ENCODE measurements around the gene TBC1D2B. TPM values are rescaled to one million over a fixed set of nuclear protein-coding genes. Genes with fewer than 3 reads are reported as not detected.

The TBC1D2B gene
- total RNA-seq (2014; rRNA removed; shearing (Covaris generic)), result 13.3 and 15.9 TPM in 2 replicates
- polyA plus RNA-seq (2015; cell fraction: cytosol; rRNA removed), result 13.0 and 13.5 TPM in 2 replicates
- 43.3 and 55.2 TPM in 2 replicates for polyA plus RNA-seq (2015; cell fraction: nucleus; rRNA removed)

DNA sequence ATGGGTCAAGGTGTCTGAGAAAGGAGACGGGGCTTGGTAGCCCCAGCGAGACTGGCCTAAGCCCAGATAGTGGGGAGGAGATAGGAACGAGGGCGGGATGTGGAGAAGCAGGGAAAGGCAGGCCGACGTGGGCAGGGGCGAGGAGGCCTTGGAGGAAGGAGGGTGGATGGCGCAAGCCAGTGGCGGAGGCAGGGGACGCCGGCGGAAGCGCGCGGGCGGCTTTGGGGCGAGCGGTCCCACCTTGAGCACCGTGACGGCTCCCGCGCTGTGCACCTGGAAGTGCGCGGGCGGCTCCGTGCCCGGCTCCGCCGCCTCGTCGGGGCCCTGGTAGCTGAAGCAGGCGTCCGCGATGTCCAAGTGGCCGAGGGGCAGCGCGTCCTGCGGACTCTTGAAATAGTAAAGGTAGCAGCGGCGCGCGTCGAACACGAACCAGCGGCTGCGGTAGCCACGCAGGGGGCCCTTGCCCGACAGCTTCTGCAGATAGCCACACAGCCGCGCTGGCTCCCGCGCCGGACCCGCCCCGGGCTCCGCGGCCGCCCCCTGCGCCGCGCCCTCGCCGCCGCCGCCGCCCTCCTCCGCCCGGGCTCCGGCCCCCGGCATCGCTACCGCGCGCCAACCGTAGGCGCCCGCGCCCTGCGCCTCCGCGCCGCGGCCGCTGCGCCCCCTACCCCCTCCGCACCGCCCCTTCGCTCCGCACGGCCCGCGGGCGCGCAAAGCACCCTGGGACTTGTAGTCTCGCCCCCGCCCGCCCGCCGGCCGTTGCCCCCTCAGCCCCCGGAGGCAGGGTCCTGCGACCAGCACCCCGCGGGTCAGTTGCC is at the start of gene TBC1D2B:
TSS of gene TBC1D2B (minus strand) at position 659 of the 818 bp plus-strand sequence. CDS start at position 600, 59 bp downstream.
- peak; percentile 40 for DNase-seq (ENCODE audit: low read depth)

GRCh38 chr15:78125267-78125666 is 47.8 kb upstream of the TBC1D2B start:
- DNase-seq (ENCODE audit: low read depth), result no peak

DNA sequence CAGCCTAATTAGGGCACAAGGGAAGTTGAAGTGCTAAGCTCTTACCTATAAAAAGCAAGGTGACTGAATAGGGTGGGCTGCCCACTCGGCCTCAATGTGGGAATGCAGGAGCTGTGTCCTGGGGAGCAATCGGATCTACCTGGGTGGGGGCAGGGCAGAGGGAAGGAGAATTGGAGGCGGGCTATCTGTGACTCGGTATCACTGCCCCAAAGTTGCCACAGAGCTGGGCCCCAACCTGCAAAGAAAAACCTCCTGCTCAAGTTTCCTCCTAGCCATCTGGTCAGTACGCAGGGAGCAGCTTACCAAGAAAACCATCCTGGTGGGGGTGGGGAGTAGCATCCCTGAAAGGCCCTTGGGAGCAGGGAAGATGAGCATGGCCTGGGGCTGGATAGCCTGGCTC is 43.0 kb upstream of the TBC1D2B start:
- no peak for DNase-seq (ENCODE audit: low read depth)

DNA sequence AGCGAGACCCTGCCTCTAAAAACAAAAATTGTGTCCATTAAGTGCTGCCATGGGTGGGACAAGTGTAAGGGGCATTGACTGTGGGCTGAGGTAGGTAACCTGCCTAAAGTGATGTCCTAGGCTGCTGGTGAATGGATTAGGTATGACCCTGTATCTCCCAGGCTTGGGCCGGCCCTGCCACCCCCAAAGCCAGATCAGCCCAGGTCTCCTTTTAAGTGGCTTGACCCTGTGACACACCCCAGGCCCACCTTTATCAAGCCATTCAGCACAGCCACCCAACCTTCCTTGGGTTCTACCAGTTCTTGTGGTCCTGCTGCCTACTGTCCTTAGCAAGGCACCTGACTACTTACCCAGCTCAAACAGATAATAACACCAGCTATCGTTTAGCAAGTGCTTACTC is 35.0 kb upstream of the TBC1D2B start:
- no peak for DNase-seq (ENCODE audit: low read depth)

GRCh38 chr15:78111788-78112187 is 34.3 kb upstream of the TBC1D2B start:
- DNase-seq (ENCODE audit: low read depth), result no peak

DNA sequence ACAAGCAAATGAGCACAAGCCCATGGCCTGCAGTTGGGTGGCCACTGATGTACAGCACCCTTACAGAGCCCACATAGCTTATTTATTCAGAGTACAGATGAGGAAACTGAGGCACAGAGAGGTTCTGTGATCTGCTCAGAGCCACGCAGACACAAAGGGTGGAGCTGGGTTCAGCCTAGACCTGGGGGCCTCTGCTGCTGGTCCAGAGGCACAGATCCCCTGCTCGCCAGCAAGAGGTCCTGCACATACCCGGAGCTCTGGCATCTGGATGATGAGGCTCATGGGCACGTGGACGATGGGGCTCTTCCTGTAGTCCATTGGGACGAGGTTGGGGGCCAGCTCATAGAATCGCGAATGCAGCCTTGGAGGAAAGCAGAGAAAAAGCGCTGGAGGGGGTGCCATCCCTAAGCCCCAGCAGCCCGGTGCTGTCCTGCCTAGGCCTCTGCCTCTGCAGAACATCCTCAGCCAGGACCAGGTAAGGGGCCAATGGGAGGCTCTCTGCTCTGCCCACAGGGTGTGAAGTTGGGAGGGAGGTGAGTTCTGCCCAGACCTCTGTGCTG is 33.5 kb upstream of the TBC1D2B start:
- no peak for DNase-seq (ENCODE audit: low read depth)

- no peak for DNase-seq (ENCODE audit: low read depth)
Measured at GRCh38 chr15:78110096-78110495, 32.6 kb upstream of the TBC1D2B start.

- no peak for DNase-seq (ENCODE audit: low read depth)
Measured at GRCh38 chr15:78109156-78109555, 31.6 kb upstream of the TBC1D2B start.

DNA sequence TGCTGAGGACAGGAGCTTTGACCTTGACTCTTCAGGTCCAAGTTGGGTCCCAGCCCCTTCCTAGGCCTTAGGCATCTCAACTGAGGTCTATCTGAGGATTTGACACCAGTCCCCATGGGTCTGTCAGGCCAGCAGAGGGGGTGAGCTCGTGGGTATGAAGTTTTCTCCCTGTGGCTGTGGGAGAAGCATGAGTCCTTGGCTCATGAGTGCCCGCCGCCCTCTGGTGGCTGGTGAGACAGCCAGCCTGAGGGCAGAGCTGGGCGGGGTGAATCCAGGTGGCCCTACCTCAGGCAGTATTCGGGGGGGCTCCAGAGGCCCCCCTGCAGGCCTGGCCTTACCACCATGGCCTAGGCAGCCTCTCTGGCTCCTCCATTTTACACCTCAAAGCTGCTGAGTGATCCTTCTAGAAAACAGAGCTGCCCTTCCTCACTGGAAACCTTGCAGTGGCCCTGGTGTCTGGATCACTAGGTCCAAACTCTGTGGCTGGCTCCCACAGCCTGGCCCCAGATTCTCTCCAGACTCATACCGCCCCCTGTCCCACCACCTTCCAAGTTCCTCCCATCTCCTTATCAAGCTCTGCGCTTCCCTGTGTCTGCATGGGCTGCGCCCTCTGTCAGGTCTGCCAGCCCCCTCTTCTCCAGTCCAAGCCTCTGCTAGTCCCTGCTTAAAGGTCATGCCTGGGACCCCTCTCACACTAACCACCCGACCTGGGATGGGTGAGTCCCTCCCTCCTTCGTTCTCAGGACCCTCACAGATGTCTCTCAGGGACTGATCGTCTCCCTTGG is 31.0 kb upstream of the TBC1D2B start:
- DNase-seq (ENCODE audit: low read depth), result peak; percentile 72

- no peak for DNase-seq (ENCODE audit: low read depth)
Measured at GRCh38 chr15:78107471-78107870, 30.0 kb upstream of the TBC1D2B start.

DNA sequence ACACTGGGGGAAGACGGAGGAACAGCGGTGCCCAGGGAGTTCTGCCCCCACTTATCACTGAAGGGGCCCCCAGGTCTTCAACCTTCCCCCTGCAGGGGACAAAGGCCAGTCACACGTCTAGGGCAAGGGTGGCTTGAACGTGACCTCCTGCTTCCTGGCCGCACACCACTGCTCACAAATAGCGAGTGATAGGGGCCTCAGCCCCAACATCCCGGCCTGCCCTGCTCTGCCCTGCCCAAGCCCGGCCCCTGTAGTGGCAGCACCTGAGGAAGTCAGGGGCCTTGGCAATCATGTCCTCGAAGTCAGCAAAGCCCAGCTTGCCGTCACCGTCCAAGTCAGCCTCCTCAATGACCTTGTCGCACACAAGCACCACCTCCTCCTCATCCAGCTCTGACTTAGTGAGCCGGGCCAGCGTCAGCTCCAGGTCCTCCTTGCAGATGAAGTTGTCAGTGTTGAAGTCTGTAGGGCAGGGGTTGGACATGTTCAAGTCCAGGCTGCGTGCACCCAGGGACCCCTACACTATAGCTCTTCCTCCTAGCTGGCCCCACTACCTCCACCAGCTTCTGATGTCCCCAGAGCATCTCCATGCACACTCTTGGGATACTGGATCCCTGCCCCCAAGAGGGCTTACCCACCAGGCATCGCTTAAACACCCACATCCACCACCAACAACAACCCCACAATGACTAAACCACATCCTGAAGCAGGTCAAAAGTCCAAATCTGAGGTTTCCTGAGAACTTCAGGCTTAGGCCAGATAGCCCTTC is 28.1 kb upstream of the TBC1D2B start:
- DNase-seq (ENCODE audit: low read depth), result peak; percentile 44

DNA sequence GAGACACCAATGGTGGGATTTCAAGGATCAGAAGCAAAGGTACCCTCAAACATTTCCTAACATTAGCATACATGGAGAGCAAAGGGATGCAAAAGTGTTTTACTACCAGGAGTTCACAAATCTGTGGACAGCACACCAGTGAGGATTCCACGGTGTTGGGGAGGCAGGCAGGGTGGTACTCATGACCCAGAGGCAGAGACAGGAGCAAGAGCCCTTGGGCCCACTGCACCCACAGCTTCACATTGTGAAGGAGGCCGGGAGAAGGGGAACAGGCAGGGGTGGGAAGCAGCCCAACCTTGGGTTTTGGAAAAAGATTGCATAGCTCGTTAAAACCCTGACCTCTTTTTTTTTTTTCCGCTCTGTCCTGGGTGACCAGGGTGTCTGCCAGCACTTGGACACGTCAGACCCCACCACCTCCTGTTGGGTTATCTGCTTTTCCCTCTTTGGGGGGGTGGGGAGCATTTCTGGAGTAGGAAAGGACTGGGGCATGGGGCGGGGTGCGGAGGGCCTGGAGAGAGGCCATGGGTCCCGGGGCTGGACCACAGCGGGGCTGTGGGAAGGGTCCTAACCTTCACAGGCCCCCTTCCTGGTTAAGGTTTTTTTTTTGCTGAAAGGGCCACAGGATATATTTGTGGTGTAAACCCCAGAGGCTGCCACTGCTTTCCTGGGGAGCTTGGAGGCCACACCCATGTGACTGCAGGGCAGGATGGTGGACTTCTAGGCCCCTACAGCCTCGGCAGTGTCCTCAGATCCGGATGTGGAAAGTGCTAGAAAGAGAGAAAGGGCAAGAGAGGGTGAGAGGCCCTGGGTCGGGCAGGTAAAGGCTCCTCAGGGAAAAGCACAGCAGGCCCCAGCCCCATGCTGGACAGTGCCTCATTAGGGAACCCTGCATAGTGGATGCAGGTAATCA is 27.3 kb upstream of the TBC1D2B start:
- no peak for DNase-seq (ENCODE audit: low read depth)

GRCh38 chr15:78104119-78104479 is 26.6 kb upstream of the TBC1D2B start:
- DNase-seq (ENCODE audit: low read depth), result no peak

DNA sequence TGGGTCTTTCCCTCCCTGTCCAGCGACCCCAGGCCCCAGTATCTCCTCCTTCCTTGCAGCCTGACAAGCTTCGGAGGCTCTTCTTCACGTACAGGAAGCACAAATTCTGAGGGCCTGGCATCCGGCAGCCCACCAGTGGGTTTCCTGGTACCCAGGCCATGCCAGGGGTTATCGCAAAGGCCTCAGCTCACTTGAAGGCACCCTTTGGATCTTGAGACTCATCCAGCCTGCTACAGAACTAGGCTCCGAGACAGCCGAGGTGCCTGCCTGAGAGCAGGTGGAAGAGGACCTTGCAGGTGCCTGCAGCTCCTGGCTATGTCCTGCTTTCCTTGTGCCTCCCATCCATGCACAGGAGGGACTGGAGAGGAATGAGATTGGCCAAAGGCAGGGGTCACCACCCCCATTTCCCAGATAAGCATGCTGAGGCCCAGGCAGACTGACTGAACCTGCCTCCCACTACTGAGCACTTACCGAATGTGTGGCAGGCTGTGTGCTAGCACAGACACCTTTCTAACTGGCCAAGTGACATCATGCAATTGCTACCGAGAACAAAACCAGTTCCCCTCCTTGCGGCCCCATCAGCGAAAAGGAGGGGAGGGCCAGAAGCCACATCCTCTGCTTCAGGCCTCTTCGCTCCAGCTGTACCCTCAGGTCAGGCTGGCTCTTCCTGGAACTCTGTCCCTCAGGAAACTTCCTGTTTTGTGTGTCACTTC is 26.1 kb upstream of the TBC1D2B start:
- DNase-seq (ENCODE audit: low read depth), result no peak

DNA sequence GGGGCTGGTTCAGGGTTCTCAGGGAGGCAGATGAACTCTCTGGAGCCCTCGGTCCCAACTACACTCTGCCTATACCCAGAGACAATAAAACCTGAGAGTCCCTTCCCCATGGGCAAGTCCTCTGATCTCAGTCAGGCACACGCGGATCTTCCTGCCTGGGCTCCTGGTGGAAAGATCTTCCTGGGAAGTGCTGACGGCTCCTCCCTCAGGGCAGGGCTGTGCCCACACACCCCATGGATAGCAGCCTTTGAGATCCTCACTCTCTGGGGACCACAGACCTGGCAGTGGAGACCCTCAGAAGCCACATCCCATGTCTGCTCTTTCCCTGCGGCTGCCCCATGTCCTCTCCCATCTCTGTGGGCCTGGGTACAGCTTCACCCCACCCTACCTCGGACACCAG is 25.2 kb upstream of the TBC1D2B start:
- DNase-seq (ENCODE audit: low read depth), result no peak

DNA sequence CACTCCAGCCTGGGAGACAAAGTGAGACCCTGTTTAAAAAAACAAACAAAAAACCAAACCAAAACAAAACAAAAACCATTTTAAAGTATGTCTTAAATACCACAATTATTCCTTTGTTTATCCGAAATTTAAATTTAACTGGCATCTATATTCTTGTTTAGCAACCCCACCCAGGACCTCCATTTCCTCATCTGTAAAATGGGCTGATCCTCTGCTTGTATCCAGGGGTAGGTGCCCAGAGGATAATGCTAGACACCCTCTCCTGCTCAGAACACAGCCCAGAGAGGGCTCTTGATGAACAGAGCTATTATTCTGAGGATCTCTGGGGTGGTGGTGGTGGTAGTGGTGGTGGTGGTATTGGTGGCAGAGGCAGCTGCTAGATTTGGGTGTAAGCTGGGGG is 24.7 kb upstream of the TBC1D2B start:
- no peak for DNase-seq (ENCODE audit: low read depth)

GRCh38 chr15:78101423-78102105 is 24.1 kb upstream of the TBC1D2B start:
- no peak for DNase-seq (ENCODE audit: low read depth)

DNA sequence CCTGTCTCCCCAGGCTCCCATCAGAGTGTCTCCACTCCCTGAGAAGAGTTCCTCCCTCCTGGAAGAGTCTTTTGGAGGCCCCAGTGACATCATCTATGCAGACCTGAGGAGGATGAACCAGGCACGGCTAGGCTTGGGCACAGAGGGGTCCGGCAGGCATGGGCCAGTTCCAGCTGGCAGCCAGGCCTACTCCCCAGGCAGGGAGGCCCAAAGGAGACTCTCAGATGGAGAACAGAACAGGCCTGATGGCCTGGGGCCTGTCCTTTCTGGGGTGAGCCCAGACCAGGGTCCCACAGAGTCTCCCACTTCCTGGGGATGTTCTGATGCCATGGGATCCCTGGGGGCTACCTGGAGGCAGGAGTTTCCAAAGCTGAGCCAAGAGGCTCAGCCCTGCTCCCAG is 23.4 kb upstream of the TBC1D2B start:
- no peak for DNase-seq (ENCODE audit: low read depth)

All from HT1080 (cell line).